Left lung (tissue), 10 donors: ENCODE data around the gene MYPN. TPM values are rescaled to one million over a fixed set of nuclear protein-coding genes. Genes with fewer than 3 reads are reported as not detected.
"Not testable (repeated sequence)": the region's sequence is repeated elsewhere in the genome, so short reads cannot be mapped to it uniquely, and the experiment has no call there.

ENCODE experiments used
- ATAC-seq: fragments of 200-7000 bp; cut with Tn5 transposase; one replicate; pipeline ENCODE4 v1.9.1; 2020; ENCODE audit warnings: moderate library complexity
- DNase-seq, 4 donors: peaks; one replicate each; pipeline ENCODE4 v3.0.0-alpha.2; 2013 to 2020
- H3K27ac ChIP-seq, 2 donors: fragments of 200-600 bp; sonication (generic) in 1 of 2; one replicate each; pipeline versions ENCODE4 v1.5.0 to v1.8.0; 2020 to 2021
- H3K27me3 ChIP-seq, 2 donors: fragments of 200-600 bp; sonication (generic) in 1 of 2; one replicate each; pipeline versions ENCODE4 v1.5.0 to v1.8.0; 2020 to 2021
- H3K36me3 ChIP-seq, 2 donors: fragments of 200-600 bp; sonication (generic) in 1 of 2; one replicate each; pipeline versions ENCODE4 v1.5.0 to v1.8.0; 2020 to 2021
- H3K4me1 ChIP-seq, 2 donors: fragments of 200-600 bp; one replicate each; pipeline ENCODE4 v1.8.0; 2021
- H3K4me3 ChIP-seq, 2 donors: fragments of 200-600 bp; sonication (generic) in 1 of 2; one replicate each; pipeline versions ENCODE4 v1.5.0 to v1.8.0; 2020 to 2021; ENCODE audit warnings: mild to moderate bottlenecking in 1 of 2
- H3K9me3 ChIP-seq, 2 donors: fragments of 200-600 bp; sonication (generic) in 1 of 2; one replicate each; pipeline versions ENCODE4 v1.5.0 to v1.8.0; 2020 to 2021
- CTCF ChIP-seq, 2 donors: fragments of 200-600 bp; sonication (generic) in 1 of 2; IDR thresholded peaks; one replicate each; pipeline versions ENCODE4 v1.5.0 to v1.8.0; 2021; ENCODE audit warnings: antibody characterized with exemption in 2 of 2
- intact Hi-C, 2 donors: fragments of 100-400 bp; cut with DNase I; formaldehyde crosslinking; loops; one replicate each; pipeline versions ENCODE4 v1.11.2 to v1.14.2; 2022
- polyA plus RNA-seq, 6 donors: library from polyadenylated mRNA; unstranded; fragments of 120-200 nt; gene quantifications; one replicate each; pipeline ENCODE4 v1.2.1, GENCODE V29; 2013; ENCODE audit not compliant: insufficient read length in 6 of 6
- total RNA-seq, 2 donors: library from RNA; stranded (reverse); fragmentation: NEBNext Ultra II Directional; extraction: Animal tissue kit (Norgen Biotek cat#: 25700); gene quantifications; one replicate each; pipeline ENCODE4 v1.2.1, GENCODE V29; 2021
- donor health status: DM: no; HTN: yes; CAD: no.
- donor health status: DM: no; HTN: no; CAD: no.

Gene MYPN
- total and polyA plus RNA-seq, 8 donors: 0.03 to 0.13 (median 0.04) TPM; not detected in 3

GRCh38 chr10:68239596-68240150 lies 130.4 kb downstream of the MYPN start:
- ATAC-seq: no peak
- no peak for TF ChIP-seq CTCF (IDR thresholded peaks at IDR 0.05)
- H3K4me1 ChIP-seq: no peaks in the 10 kb centered on the region

GRCh38 chr10:68242051-68242450 lies 132.8 kb downstream of the MYPN start:
- Histone ChIP-seq H3K27me3 (no peaks in the 10 kb centered on the region), H3K36me3 (no peaks in the 10 kb centered on the region), H3K27ac (no peak overlapping the region), H3K4me3 (no peak overlapping the region), H3K9me3 (no peaks in the 10 kb centered on the region), H3K4me1 (no peaks in the 10 kb centered on the region)
- no peak for DNase-seq
- ATAC-seq: no peak
- no peak for TF ChIP-seq CTCF (IDR thresholded peaks at IDR 0.05)
- intact Hi-C loops: no loop called here

More at GRCh38 chr10:68239596-68240150, 130.4 kb downstream of the MYPN start:
- no peaks in the 10 kb centered on the region for H3K36me3 ChIP-seq
- no peak for DNase-seq
- no peaks in the 10 kb centered on the region for H3K9me3 ChIP-seq
- intact Hi-C loops: no loop called here
- no peak overlapping the region for H3K4me3 ChIP-seq
- no peaks in the 10 kb centered on the region for H3K27me3 ChIP-seq
- no peak overlapping the region for H3K27ac ChIP-seq

- H3K36me3 ChIP-seq, H3K9me3 ChIP-seq, intact Hi-C loops, ATAC-seq, H3K4me1 ChIP-seq, H3K4me3 ChIP-seq, DNase-seq, H3K27me3 ChIP-seq, H3K27ac ChIP-seq: not testable (repeated sequence)
Measured at GRCh38 chr10:68246397-68246796, 137.1 kb downstream of the MYPN start.

- Histone ChIP-seq H3K9me3 (no peaks in the 10 kb centered on the region), H3K4me3 (no peak overlapping the region), H3K27ac (no peak overlapping the region), H3K27me3 (no peaks in the 10 kb centered on the region), H3K4me1 (no peaks in the 10 kb centered on the region), H3K36me3 (no peaks in the 10 kb centered on the region)
- ATAC-seq (no peak), DNase-seq (no peak)
- TF ChIP-seq CTCF (IDR thresholded peaks at IDR 0.05): no peak
- intact Hi-C loops: no loop called here
Measured at GRCh38 chr10:68247931-68248330, 138.6 kb downstream of the MYPN start.

GRCh38 chr10:68249297-68249696 lies 140.0 kb downstream of the MYPN start:
- Histone ChIP-seq H3K36me3 (no peaks in the 10 kb centered on the region), H3K27me3 (no peaks in the 10 kb centered on the region), H3K27ac (no peak overlapping the region), H3K4me3 (no peak overlapping the region), H3K9me3 (no peaks in the 10 kb centered on the region), H3K4me1 (no peaks in the 10 kb centered on the region)
- no peak for ATAC-seq
- TF ChIP-seq CTCF (IDR thresholded peaks at IDR 0.05): no peak
- intact Hi-C loops: no loop called here
- DNase-seq: no peak

GRCh38 chr10:68251151-68251550 lies 141.9 kb downstream of the MYPN start:
- no peak overlapping the region for H3K27ac ChIP-seq
- intact Hi-C loops: no loop called here
- ATAC-seq (no peak), DNase-seq (no peak)
- no peaks in the 10 kb centered on the region for H3K4me1 ChIP-seq
- TF ChIP-seq CTCF (IDR thresholded peaks at IDR 0.05): no peak
- no peaks in the 10 kb centered on the region for H3K36me3 ChIP-seq
- H3K4me3 ChIP-seq: no peak overlapping the region
- no peaks in the 10 kb centered on the region for H3K27me3 ChIP-seq
- H3K9me3 ChIP-seq: no peaks in the 10 kb centered on the region
